HG03439 (cell line): Measurements from ENCODE around the gene GPBAR1.

Experiments used
- ATAC-seq: cut with Tn5 transposase; IDR thresholded peaks from one replicate; pipeline ENCODE4 v1.9.1; 2021; ENCODE audit warnings: mild to moderate bottlenecking, moderate library complexity; ENCODE audit not compliant: unreplicated experiment

GPBAR1 gene

GRCh38 chr2:218238887-218239286 lies 21.9 kb upstream of the GPBAR1 start:
- no peak for ATAC-seq

GRCh38 chr2:218244204-218244603 lies 16.6 kb upstream of the GPBAR1 start:
- no peak for ATAC-seq

GRCh38 chr2:218244665-218245064 lies 16.1 kb upstream of the GPBAR1 start:
- no peak for ATAC-seq

GRCh38 chr2:218245214-218245613 lies 15.6 kb upstream of the GPBAR1 start:
- ATAC-seq, result no peak

- no peak for ATAC-seq
Observed at GRCh38 chr2:218249691-218250090, 11.1 kb upstream of the GPBAR1 start.

GRCh38 chr2:218252509-218253231 lies 8.1 kb upstream of the GPBAR1 start:
- no peak for ATAC-seq

- no peak for ATAC-seq
Observed at GRCh38 chr2:218253232-218253625, 7.6 kb upstream of the GPBAR1 start.

GRCh38 chr2:218255446-218255845 lies 5.4 kb upstream of the GPBAR1 start:
- ATAC-seq, result no peak

- ATAC-seq, result no peak
Observed at GRCh38 chr2:218256612-218257350, 4.0 kb upstream of the GPBAR1 start.

GRCh38 chr2:218257390-218257981 lies 3.3 kb upstream of the GPBAR1 start:
- peak; percentile 63 for ATAC-seq

- ATAC-seq, result no peak
Observed at GRCh38 chr2:218259099-218259961, 1.5 kb upstream of the GPBAR1 start.

GRCh38 chr2:218260166-218260565 lies 649 bp upstream of the GPBAR1 start:
- no peak for ATAC-seq

- no peak for ATAC-seq
Observed at GRCh38 chr2:218261423-218262236, 815 bp downstream of the GPBAR1 start.

- ATAC-seq, result no peak
Observed at GRCh38 chr2:218262237-218262600, 1.4 kb downstream of the GPBAR1 start.

GRCh38 chr2:218262631-218263586 lies 2.1 kb downstream of the GPBAR1 start:
- ATAC-seq, result no peak

- no peak for ATAC-seq
Observed at GRCh38 chr2:218263817-218264641, 3.2 kb downstream of the GPBAR1 start.

- ATAC-seq, result no peak
Observed at GRCh38 chr2:218264773-218265561, 4.2 kb downstream of the GPBAR1 start.

- ATAC-seq, result no peak
Observed at GRCh38 chr2:218265626-218266025, 4.8 kb downstream of the GPBAR1 start.
